T47D (cell line): ENCODE data around the gene CEBPA.
A peak's percentile ranks its signal among the peaks of the same experiment; 100 is the strongest.
"Not testable (repeated sequence)": the region's sequence is repeated elsewhere in the genome, so short reads cannot be mapped to it uniquely, and the experiment has no call there.

Experiments used
- DNase-seq, 2 experiments: peaks; one replicate each; pipeline versions ENCODE4 v3.0.0 to v3.0.0-alpha.2; 2011 to 2012; ENCODE audit warnings: low read depth in 1 of 2, low spot score in 1 of 2
- JUND ChIP-seq: IDR thresholded peaks from 2 replicates; pipeline ENCODE4 v1.6.1; 2012; ENCODE audit warnings: low read depth
- in situ Hi-C: cut with HindIII; loops from 2 replicates; pipeline ENCODE4 v1.10.0; 2016; ENCODE audit warnings: low sequenced_read_pairs, low pct_unique_long_range_greater_than_20kb

Gene CEBPA

DNA sequence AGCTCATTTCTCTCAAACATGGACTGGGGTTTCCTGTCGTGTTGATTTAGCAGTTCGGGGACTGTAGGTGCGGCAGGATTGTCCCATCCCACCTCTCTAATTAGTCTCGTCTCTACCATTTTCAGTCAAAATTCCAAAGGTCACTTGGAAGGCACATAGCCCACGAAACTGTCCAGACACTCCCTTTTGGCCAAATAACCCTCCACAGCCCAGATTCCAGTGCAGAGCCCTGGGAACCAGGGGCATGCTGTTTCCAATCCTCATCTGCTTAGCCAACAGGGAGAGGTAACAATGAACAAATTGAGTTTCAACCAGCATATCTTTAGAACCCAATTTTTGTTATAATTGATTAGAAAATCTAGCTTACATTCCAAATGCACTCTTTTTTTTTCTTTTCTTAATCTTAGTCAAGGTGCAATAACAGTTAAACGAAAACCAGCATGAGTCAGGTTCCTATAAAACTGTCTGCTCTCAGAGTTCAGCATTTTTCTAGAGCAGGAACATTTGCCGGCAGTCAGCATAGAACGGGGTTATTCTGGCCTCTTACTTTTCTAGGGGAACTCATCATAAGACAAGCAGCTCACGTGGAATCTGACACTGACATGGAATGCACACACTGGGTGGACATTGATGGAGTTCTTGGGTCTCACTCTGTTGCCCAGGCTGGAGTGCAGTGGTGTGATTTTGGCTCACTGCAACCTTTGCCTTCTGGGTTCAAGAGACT lies 14.4 kb upstream of the CEBPA start:
- TF ChIP-seq JUND: no peak
- DNase-seq: no peak
- in situ Hi-C loops: no loop called here

DNA sequence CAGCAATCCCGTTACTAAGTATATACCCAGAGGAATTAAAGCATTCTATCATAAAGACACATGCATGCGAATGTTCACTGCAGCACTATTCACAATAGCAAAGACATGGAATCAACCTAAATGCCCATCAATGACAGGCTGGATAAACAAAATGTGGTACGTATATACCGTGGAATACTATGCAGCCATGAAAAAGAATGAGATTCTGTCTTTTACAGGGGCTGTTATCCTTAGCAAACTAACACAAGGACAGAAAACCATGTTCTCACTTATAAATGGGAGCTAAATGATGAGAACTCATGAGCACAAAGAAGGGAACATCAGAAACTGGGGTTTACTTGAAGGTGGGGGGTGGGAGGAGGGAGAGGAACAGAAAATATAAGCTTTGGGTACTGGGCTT lies 10.5 kb upstream of the CEBPA start:
- in situ Hi-C loops, DNase-seq: not testable (repeated sequence)

DNA sequence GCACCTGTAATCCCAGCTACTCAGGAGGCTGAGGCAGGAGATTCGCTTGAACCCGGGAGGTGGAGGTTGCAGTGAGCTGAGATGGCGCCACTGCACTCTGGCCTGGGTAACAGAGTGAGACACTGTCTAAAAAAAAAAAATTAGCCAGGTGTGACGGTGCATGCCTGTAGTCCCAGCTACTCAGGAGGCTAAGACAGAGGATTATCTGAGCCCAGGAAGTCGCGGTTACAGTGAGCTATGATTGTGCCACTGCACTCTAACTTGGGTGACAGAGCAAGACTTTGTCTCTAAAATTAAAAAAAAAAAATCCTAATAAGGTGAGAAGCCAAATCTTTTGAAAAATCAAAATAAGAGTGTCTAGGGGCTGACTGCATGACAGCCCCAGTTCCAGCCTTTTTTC lies 9.7 kb upstream of the CEBPA start:
- in situ Hi-C loops: no loop called here
- no peak for TF ChIP-seq JUND
- DNase-seq: no peak

DNA sequence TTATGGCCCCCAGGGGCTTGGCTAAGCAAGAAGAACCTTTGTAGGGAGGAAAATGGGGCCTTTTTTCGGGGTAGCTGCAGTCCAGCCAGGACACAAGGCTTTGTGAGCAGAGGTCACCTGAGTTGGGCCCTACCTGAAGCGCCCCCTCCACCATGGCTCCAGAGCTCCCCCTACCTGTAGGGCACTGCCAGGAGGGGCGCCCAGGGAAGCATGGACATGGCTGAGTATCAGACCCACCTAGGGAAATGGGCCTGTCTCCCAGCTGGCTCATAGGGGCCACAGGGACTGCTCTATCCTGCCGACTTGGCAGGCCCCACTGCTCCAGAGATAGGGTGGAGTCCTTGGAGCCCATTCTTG lies 9.0 kb upstream of the CEBPA start:
- peak in 1 of 2 experiments; percentile 69 for DNase-seq
- in situ Hi-C loops: no loop called here
- no peak for TF ChIP-seq JUND

DNA sequence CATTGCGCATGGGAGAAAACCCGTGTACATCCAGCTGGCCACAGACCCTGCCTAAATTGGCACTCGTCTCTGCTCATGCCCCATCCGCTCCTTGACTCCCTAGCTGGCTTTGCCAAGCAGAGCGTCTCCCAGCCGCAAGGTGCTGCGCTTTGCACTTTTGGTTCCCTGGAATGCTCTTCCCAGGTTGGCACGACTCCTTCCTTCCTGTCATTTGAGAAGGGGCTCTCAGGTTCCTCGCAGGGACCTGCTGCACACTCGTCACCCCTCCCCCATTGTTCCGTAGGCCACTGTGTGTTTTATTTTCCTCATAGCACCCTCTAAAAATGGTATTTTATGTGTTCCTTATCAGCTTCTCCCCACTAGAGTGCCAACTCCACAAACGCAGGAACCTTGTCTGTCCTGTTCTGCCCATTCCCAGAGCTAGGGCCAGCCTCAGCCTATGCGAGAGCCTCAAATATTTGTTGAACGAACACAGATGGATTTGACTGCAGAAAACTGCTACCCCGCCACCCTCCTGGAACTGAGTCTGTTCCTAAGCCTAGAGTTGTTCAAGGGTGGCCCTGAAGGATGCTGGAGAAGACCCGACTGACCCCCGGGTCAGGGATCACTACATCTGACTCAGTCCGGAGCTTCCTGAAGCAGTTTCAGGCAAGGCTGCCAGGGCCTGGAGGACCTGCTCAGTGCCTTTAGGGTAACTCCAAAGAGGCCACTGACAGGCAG lies 8.4 kb upstream of the CEBPA start:
- in situ Hi-C loops: no loop called here
- DNase-seq: peak; percentile 57 to 96
- TF ChIP-seq JUND: no peak

DNA sequence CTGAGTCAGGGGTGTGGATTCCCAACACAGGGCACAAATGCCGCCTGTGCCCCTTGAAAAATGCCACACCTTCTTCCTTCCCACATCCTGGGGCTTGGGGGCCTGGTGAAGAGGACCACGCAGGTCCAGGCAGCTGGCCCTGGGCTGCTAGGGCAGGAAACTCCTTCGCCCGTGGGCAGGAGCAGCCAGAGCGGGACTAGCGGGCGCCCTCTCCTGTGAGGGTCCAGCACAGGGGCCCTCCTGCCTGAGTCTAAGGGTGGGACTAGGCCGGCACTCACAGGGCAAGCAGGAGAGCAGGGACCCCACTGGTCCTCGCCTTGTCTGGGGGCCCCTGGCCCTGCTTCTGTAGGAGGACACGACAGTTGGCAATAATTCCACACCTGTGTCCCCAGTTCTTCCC lies 7.5 kb upstream of the CEBPA start:
- in situ Hi-C loops: no loop called here
- no peak for TF ChIP-seq JUND
- DNase-seq: no peak

DNA sequence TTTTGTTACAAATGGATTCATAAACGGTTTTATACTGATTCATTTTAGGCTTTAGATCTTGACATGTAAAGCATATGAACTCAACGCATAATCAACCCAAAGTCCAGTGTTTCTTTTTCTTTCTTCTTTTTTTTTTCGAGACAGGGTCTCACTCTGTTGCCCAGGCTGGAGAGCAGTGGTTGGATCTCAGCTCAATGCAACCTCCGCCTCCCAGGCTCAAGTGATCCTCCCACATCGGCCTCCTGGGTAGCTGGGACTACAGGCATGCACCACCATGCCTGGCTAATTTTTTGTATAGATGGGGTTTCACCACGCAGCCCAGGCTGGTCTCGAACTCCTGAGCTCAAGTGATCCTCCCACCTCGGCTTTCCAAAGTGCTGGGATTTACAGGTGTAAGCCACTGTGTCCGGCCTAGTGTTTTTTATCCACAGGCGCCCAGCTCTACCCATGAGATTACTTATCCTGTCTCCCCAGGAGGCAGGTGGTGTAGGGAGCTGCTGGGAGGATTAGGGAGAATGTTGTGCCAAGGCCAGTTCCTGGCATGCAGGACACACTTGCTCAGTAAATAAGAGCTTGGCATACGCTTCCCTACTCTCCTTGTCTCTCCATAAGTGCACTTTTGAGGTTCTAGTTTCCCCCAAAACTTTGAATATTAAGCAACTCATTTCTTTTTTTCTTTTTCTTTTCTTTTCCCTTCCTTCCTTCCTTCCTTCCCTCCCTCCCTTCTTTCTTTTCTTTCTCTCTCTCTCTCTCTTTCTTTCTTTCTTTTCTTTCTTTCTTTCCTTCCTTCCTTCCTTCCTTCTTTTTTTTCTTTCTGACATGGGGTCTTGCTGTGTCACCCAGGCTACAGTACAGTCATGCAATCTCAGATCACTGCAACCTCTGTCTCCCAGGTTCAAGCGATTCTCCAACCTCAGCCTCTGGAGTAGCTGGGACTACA lies 4.8 kb upstream of the CEBPA start:
- DNase-seq: peak; percentile 68 to 82
- in situ Hi-C loops: no loop called here
- no peak for TF ChIP-seq JUND

DNA sequence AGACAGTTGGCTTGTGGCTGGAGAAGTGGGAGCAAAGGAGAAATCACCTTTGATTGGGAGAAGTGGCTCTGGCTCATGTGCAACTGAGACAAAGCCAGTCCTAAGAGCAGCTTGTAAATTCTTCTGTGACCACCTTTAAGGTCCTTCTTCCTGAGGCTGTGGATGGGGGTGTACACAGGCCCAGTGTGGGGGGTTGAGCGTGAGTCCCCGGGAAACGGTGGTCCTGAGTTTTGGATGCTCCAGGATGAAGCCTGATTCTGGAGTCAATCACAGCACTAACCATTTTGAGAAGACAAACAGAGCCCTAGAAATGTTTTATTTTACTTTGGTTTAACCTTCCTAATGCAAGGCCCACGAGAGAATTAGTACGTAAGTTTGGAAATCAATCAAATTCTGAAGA lies 3.9 kb upstream of the CEBPA start:
- TF ChIP-seq JUND: no peak
- DNase-seq: no peak
- in situ Hi-C loops: no loop called here

DNA sequence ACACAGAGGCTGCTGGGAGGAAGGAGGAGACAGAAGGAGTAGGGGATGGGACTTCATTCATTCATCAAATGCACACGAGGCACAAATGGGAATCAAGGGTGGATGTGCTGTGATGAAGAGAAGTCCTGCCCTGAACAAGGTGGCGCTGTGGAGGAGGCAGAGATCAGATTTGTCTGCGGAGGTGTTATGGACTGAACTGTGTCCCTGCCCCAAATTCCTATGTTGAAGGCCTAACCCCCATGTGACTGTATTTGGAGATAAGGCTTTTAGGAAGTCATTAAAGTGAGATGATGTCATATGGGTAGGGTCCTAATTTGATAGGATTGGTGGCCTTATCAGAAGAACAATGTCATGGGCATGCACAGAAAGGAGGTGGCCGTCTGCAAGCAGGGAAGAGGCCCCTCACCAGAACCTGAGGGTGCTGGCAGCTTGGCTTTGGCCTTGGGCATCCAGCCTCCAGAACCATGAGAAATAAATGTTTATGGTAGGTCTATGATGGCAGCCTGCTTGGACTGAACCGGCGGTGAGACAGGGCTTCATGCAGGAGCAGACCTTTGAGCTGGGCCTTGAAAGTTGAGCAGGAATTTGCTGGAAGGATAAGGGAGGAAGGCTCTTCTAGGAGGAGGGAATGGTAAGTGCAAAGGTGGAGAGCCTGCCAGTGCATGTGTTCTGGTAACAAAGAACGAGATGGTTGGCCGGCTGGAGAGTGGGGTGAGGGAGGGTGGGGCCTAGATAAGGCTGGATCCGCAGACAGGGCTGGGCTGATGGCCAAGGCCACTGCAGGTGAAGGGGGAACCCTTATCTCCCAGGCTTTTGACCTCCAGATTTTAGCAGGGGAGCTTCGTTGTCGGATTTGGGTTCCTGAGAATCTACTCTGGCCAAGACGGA lies 2.7 kb upstream of the CEBPA start:
- DNase-seq: no peak
- no peak for TF ChIP-seq JUND
- in situ Hi-C loops: no loop called here

DNA sequence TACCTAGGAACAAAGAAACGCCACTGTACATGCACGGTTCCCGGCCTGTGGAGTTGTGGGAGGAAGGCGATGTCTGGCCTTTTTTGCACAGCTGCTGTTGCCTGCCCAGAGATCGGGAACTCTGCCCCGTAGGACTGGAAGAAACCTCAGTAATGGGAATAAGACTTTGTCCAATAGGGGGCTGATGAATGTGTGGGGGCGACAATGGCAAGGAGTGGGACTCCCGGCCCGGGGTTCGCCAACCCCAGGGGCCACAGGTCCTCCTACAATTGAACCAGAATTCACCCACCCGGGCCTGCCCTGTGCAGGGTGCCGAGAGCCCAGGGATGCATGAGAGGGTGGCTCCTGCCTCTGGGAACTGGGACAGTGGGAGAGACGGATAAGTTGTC lies 2.0 kb upstream of the CEBPA start:
- no peak for TF ChIP-seq JUND
- no peak for DNase-seq
- in situ Hi-C loops: no loop called here

DNA sequence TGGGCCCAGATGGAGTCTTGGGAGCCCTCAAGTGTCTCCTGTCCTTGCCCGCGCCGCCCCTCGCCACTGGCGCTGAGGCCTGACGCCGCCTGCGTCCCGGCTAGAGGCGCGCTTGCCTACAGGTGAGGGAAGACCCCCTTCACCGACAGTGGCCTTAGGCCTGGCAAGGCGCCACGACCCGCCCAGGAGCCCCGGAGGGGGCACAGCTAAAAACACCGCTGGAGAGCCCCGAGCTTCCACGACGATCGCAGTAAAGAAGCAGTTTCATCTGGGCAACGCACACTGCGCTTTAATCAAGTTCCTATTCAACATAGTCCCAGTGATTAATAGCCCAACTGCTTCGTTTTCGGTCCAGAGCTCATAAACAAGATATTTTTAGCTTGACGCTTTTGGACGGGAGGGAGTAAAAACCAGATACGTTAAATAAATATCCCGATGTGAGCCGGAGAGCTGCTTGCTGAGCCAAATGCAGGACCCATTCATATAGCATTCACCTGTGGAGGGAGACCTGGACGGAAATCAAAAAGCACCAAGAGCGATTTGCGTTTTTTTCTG lies 1.5 kb upstream of the CEBPA start:
- in situ Hi-C loops: no loop called here
- no peak for TF ChIP-seq JUND
- DNase-seq: no peak
